H1 (cell line): ENCODE measurements around the gene TTC3. TPM values are rescaled to one million over a fixed set of nuclear protein-coding genes. Genes with fewer than 3 reads are reported as not detected.

ENCODE experiments used
- CTCF ChIA-PET: fragments of 300-600 bp; sonication (Branson Sonifier 250); formaldehyde crosslinking; loops from one replicate; lab custom pipeline; 2021; ENCODE audit not compliant: partially characterized antibody; lab: Charles Lee
- POLR2A ChIA-PET: fragments of 300-600 bp; sonication (Branson Sonifier 250); formaldehyde crosslinking; loops from one replicate; lab custom pipeline; 2021; ENCODE audit warnings: inconsistent platforms; ENCODE audit not compliant: partially characterized antibody; lab: Charles Lee
- DNase-seq, 2 experiments: peaks; one replicate each; pipeline versions ENCODE4 v3.0.0 to v3.0.0-alpha.2; 2010 to 2022; ENCODE audit warnings: low spot score in 2 of 2, low read depth in 1 of 2, mixed read lengths in 1 of 2
- FAIRE-seq: peaks from 2 replicates; lab custom pipeline; 2011; peaks lifted over from hg19 to GRCh38; lab: Jason Lieb, UNC
- H2AFZ ChIP-seq: 2 replicates; pipeline ENCODE4 v1.8.1; 2012; ENCODE audit warnings: low read length, inconsistent platforms
- H2AK5ac ChIP-seq: 2 replicates; pipeline ENCODE4 v1.6.1; 2013; ENCODE audit warnings: low read depth, low read length
- H2BK120ac ChIP-seq: replicated peaks from 2 replicates; pipeline ENCODE3; 2013; ENCODE audit warnings: low read depth, low read length, inconsistent platforms
- H2BK12ac ChIP-seq: 2 replicates; pipeline ENCODE4 v1.6.1; 2013; ENCODE audit warnings: low read depth, low read length
- H2BK15ac ChIP-seq: 2 replicates; pipeline ENCODE4 v1.6.1; 2013; ENCODE audit warnings: low read length
- H2BK20ac ChIP-seq: 2 replicates; pipeline ENCODE4 v1.6.1; 2013; ENCODE audit warnings: low read length
- H2BK5ac ChIP-seq: 2 replicates; pipeline ENCODE4 v1.6.1; 2013; ENCODE audit warnings: low read depth, low read length
- H3K14ac ChIP-seq: 2 replicates; pipeline ENCODE4 v1.6.1; 2013; ENCODE audit warnings: inconsistent platforms; ENCODE audit not compliant: insufficient read length
- H3K18ac ChIP-seq: 2 replicates; pipeline ENCODE4 v1.6.1; 2013; ENCODE audit warnings: low read length; ENCODE audit errors: extremely low read depth
- H3K23ac ChIP-seq: 2 replicates; pipeline ENCODE4 v1.6.1; 2013; ENCODE audit warnings: inconsistent platforms; ENCODE audit not compliant: insufficient read length
- H3K23me2 ChIP-seq: 2 replicates; pipeline ENCODE4 v1.6.1; 2013; ENCODE audit warnings: low read depth, low read length
- H3K27ac ChIP-seq: 2 replicates; pipeline ENCODE4 v1.6.1; 2011; ENCODE audit warnings: low read depth, low read length, inconsistent platforms
- H3K27me3 ChIP-seq, 4 experiments: replicated peaks in 1 of 4; 1 replicate in 1 of 4; 2 replicates in 3 of 4; pipeline versions ENCODE4 v1.6.1 to v1.8.1; 2011 to 2013; ENCODE audit warnings: low read length in 3 of 4, mild to moderate bottlenecking in 3 of 4, inconsistent platforms in 2 of 4, mixed read lengths in 2 of 4, moderate library complexity in 1 of 4; ENCODE audit not compliant: control insufficient read depth in 3 of 4, insufficient read depth in 3 of 4; ENCODE audit errors: extremely low read depth in 1 of 4
- H3K36me3 ChIP-seq, 4 experiments: 2 replicates each; pipeline versions ENCODE4 v1.6.1 to v1.8.1; 2011 to 2013; ENCODE audit warnings: mild to moderate bottlenecking in 4 of 4, low read length in 3 of 4, moderate library complexity in 2 of 4, control low read depth in 1 of 4, inconsistent platforms in 1 of 4; ENCODE audit not compliant: insufficient read depth in 4 of 4, control insufficient read depth in 2 of 4
- H3K4ac ChIP-seq: replicated peaks from 2 replicates; pipeline ENCODE3; 2013; ENCODE audit warnings: low read length, low read depth, mixed read lengths, inconsistent platforms; ENCODE audit not compliant: insufficient read length
- H3K4me1 ChIP-seq, 4 experiments: replicated peaks in 1 of 4; 1 replicate in 1 of 4; 2 replicates in 3 of 4; pipeline versions ENCODE4 v1.6.1 to v1.8.1; 2011 to 2013; ENCODE audit warnings: low read length in 3 of 4, inconsistent platforms in 2 of 4, mixed read lengths in 1 of 4; ENCODE audit not compliant: insufficient read depth in 4 of 4, control insufficient read depth in 3 of 4
- H3K4me2 ChIP-seq, 2 experiments: 2 replicates each; pipeline versions ENCODE4 v1.6.1 to v1.8.1; 2011 to 2013; ENCODE audit warnings: low read depth in 2 of 2, low read length in 2 of 2, control low read depth in 1 of 2, inconsistent platforms in 1 of 2, mild to moderate bottlenecking in 1 of 2; ENCODE audit not compliant: insufficient read depth in 1 of 2
- H3K4me3 ChIP-seq, 4 experiments: fragments of 200-600, 300-600 bp in 1 of 4; sonication (generic), shearing (Covaris generic), sonication (Bioruptor Twin) in 1 of 4; 2 replicates each; pipeline versions ENCODE4 v1.5.1 to v1.8.1; 2011 to 2016; ENCODE audit warnings: low read length in 4 of 4, low read depth in 3 of 4, control low read depth in 2 of 4, inconsistent platforms in 2 of 4, mild to moderate bottlenecking in 2 of 4, mixed read lengths in 1 of 4, moderate library complexity in 1 of 4; ENCODE audit not compliant: insufficient read depth in 2 of 4; ENCODE audit errors: extremely low read depth in 1 of 4
- H3K56ac ChIP-seq: replicated peaks from 2 replicates; pipeline ENCODE3; 2013; ENCODE audit warnings: low read depth, mild to moderate bottlenecking, mixed read lengths, low read length, inconsistent platforms; ENCODE audit not compliant: insufficient read length
- H3K79me1 ChIP-seq: 2 replicates; pipeline ENCODE4 v1.6.1; 2013; ENCODE audit warnings: low read depth, low read length, control low read depth
- H3K79me2 ChIP-seq, 2 experiments: 2 replicates each; pipeline versions ENCODE4 v1.6.1 to v1.8.1; 2012 to 2013; ENCODE audit warnings: low read length in 2 of 2, mild to moderate bottlenecking in 2 of 2, inconsistent platforms in 1 of 2; ENCODE audit not compliant: insufficient read depth in 2 of 2, control insufficient read depth in 1 of 2
- H3K9ac ChIP-seq, 4 experiments: replicated peaks in 1 of 4; 1 replicate in 1 of 4; 2 replicates in 3 of 4; pipeline versions ENCODE4 v1.6.1 to v1.8.1; 2011 to 2013; ENCODE audit warnings: low read depth in 3 of 4, low read length in 3 of 4, control low read depth in 2 of 4, mild to moderate bottlenecking in 2 of 4, moderate library complexity in 2 of 4, inconsistent platforms in 1 of 4; ENCODE audit errors: extremely low read depth in 1 of 4
- H3K9me3 ChIP-seq, 2 experiments: 2 replicates each; pipeline versions ENCODE4 v1.6.1 to v1.8.1; 2012 to 2013; ENCODE audit warnings: mild to moderate bottlenecking in 2 of 2, moderate library complexity in 2 of 2, control low read depth in 1 of 2, inconsistent platforms in 1 of 2, low read depth in 1 of 2, low read length in 1 of 2, mixed read lengths in 1 of 2; ENCODE audit not compliant: insufficient read depth in 2 of 2
- H4K20me1 ChIP-seq, 2 experiments: replicated peaks in 1 of 2; 2 replicates each; pipeline versions ENCODE3 to v1.8.1; 2011 to 2013; ENCODE audit warnings: inconsistent platforms in 2 of 2, low read length in 2 of 2, mild to moderate bottlenecking in 1 of 2; ENCODE audit not compliant: insufficient read depth in 2 of 2, control insufficient read depth in 1 of 2
- H4K5ac ChIP-seq: 2 replicates; pipeline ENCODE4 v1.6.1; 2013; ENCODE audit warnings: low read length, low read depth, mixed read lengths, inconsistent platforms; ENCODE audit not compliant: insufficient read length
- H4K8ac ChIP-seq: 2 replicates; pipeline ENCODE4 v1.8.0; 2013; ENCODE audit warnings: mild to moderate bottlenecking, moderate library complexity, low read length, inconsistent platforms; ENCODE audit not compliant: insufficient read depth; ENCODE audit errors: extremely low read depth
- H4K91ac ChIP-seq: replicated peaks from 2 replicates; pipeline ENCODE3; 2013; ENCODE audit warnings: low read length, mixed read lengths, inconsistent platforms; ENCODE audit not compliant: insufficient read length
- ATF3 ChIP-seq: IDR thresholded peaks from 2 replicates; pipeline ENCODE4 v1.6.1; 2011; ENCODE audit warnings: low read depth, mild to moderate bottlenecking, low read length; ENCODE audit not compliant: insufficient read depth
- KDM1A ChIP-seq: fragments of 200-600, 300-600 bp; sonication (generic); IDR thresholded peaks from 2 replicates; pipeline ENCODE4 v1.7.1; 2016; ENCODE audit warnings: mild to moderate bottlenecking, low read length, borderline replicate concordance
- KDM4A ChIP-seq: IDR thresholded peaks from one replicate; pipeline ENCODE4 v1.7.1; 2012; ENCODE audit warnings: low read depth, mild to moderate bottlenecking, moderate library complexity, low read length, inconsistent platforms; ENCODE audit not compliant: severe bottlenecking
- POLR2A ChIP-seq, 2 experiments: IDR thresholded peaks; 1 replicate in 1 of 2; 2 replicates in 1 of 2; pipeline ENCODE4 v1.6.1; 2011; ENCODE audit warnings: low read depth in 2 of 2, low read length in 2 of 2, mild to moderate bottlenecking in 2 of 2; ENCODE audit errors: control extremely low read depth in 1 of 2
- RAD21 ChIP-seq, 2 experiments: IDR thresholded peaks in 1 of 2; conservative IDR thresholded peaks in 1 of 2; 2 replicates each; pipeline ENCODE4 v1.6.1; 2011; ENCODE audit warnings: low read depth in 2 of 2, low read length in 2 of 2, improper control_type of control experiment in 1 of 2, inconsistent platforms in 1 of 2, mild to moderate bottlenecking in 1 of 2, moderate library complexity in 1 of 2
- RBBP5 ChIP-seq: IDR thresholded peaks from 2 replicates; pipeline ENCODE4 v1.7.1; 2012; ENCODE audit warnings: low read depth, mild to moderate bottlenecking, inconsistent platforms, low read length, moderate library complexity, borderline replicate concordance
- RFX5 ChIP-seq: IDR thresholded peaks from 2 replicates; pipeline ENCODE4 v1.6.1; 2011; ENCODE audit warnings: low read depth, low read length, improper control_type of control experiment, borderline replicate concordance
- RXRA ChIP-seq: IDR thresholded peaks from 2 replicates; pipeline ENCODE4 v1.6.1; 2011; ENCODE audit warnings: low read depth, mild to moderate bottlenecking, low read length, moderate library complexity; ENCODE audit not compliant: insufficient read depth
- SIX5 ChIP-seq: IDR thresholded peaks from 2 replicates; pipeline ENCODE4 v1.6.1; 2011; ENCODE audit warnings: mild to moderate bottlenecking, low read depth, low read length
- SP1 ChIP-seq: IDR thresholded peaks from 2 replicates; pipeline ENCODE4 v1.6.1; 2011; ENCODE audit warnings: low read depth, low read length
- SP4 ChIP-seq: IDR thresholded peaks from 2 replicates; pipeline ENCODE4 v1.6.1; 2012; ENCODE audit warnings: low read length, inconsistent platforms
- SUZ12 ChIP-seq: fragments of 200-600 bp; sonication (generic); IDR thresholded peaks from 2 replicates; pipeline ENCODE4 v1.6.1; 2012; ENCODE audit warnings: mild to moderate bottlenecking, inconsistent platforms, low read length, moderate library complexity, mixed read lengths
- USF2 ChIP-seq: IDR thresholded peaks from 2 replicates; pipeline ENCODE4 v1.6.1; 2011; ENCODE audit warnings: low read length, improper control_type of control experiment
- WGBS, 2 experiments: shearing (Covaris generic) in 1 of 2; methylation state at CpG; one replicate each; pipeline versions ENCODE4 v1.1.6 to v1.1.7; 2013 to 2015; ENCODE audit warnings: low lambda C conversion rate in 2 of 2, mixed read lengths in 2 of 2, inconsistent platforms in 1 of 2, low coverage in 1 of 2, missing lambda C conversion rate in 1 of 2; ENCODE audit not compliant: insufficient replicate concordance in 2 of 2, insufficient coverage in 1 of 2, insufficient read length in 1 of 2; ENCODE audit errors: extremely low coverage in 1 of 2, missing lambda C conversion rate in 1 of 2; 5-methylcytosine and 5-hydroxymethylcytosine counted together
- polyA plus RNA-seq, 7 experiments: library from polyadenylated mRNA; depleted of rRNA in 3 of 7; stranded (reverse) in 5 of 7; unstranded in 2 of 7; fragments of >200 nt in 5 of 7; fragments of 200-250 nt in 2 of 7; gene quantifications; 1 replicate in 5 of 7; 2 replicates in 1 of 7; 4 replicates in 1 of 7; pipeline versions ENCODE4 v1.2.1 to v1.2.3, GENCODE V29; 2011 to 2013; ENCODE audit warnings: missing spikeins in 2 of 7, mixed read lengths in 2 of 7
- total RNA-seq: library from RNA; stranded (reverse); fragmentation: NEBNext Ultra II Directional; extraction: Animal tissue kit (Norgen Biotek cat#: 25700); gene quantifications from 2 replicates; pipeline ENCODE4 v1.2.1, GENCODE V29; 2021

TTC3 gene
- total and polyA plus RNA-seq, 2 of the 8 experiments (the other 6 are each of a cell fraction or from before 2014, with no cell fraction given), result 11.0 to 36.2 TPM

DNA sequence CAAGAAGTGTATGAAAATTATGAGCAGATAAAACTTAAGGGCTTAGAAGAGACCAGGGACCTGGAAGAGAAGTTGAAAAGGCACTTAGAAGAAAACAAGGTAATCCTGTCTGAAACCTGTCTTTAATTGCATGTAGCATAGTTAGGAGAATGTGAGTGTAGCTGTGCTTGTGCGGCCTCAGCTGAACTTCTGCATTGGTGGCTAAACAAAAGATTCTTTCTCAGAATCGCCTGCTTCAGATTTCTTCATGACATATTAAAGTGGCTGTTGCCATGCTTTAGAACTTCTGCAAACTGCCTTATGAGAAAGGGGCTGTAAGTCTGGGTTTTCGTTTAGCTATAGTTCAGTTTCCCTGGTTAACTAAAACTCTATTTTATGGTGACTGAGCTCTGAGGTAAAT, 99.6 kb downstream of the TTC3 start:
- no peak overlapping the region for H2BK15ac ChIP-seq
- H2BK20ac ChIP-seq, result no peak overlapping the region
- no peak overlapping the region for H3K9ac ChIP-seq
- no peak overlapping the region for H3K23ac ChIP-seq
- H2BK12ac ChIP-seq, result no peak overlapping the region
- H3K27me3 ChIP-seq, result no peaks in the 10 kb centered on the region
- H3K4me1 ChIP-seq, result no peaks in the 10 kb centered on the region
- H3K79me2 ChIP-seq, result no peaks in the 10 kb centered on the region
- H3K4me3 ChIP-seq, result no peak overlapping the region
- no peak overlapping the region for H4K8ac ChIP-seq
- no peak overlapping the region for H3K4me2 ChIP-seq
- no peak overlapping the region for H3K14ac ChIP-seq
- H4K20me1 ChIP-seq, result peaks cover 0 to 6% of the 10 kb centered on the region in 2 experiments
- H2AFZ ChIP-seq, result no peak overlapping the region
- ChIA-PET POLR2A (no interaction called here), CTCF (interaction anchor here (2.5 kb wide), 1 partner anchor 197 kb away, joined by 7 read pairs; no protein-coding TSS in a partner anchor)
- no peak overlapping the region for H4K91ac ChIP-seq
- FAIRE-seq (no peak), DNase-seq (no peak)
- WGBS, 2 experiments, result 92% methylated on average over 3 of the region's 3 CpGs; no CpG with 5 or more reads in 1 of the 2 experiments
- no peak overlapping the region for H3K4ac ChIP-seq
- H3K23me2 ChIP-seq, result no peaks in the 10 kb centered on the region
- no peak overlapping the region for H2AK5ac ChIP-seq
- H4K5ac ChIP-seq, result no peak overlapping the region
- H3K9me3 ChIP-seq, result no peaks in the 10 kb centered on the region
- H2BK5ac ChIP-seq, result no peak overlapping the region
- H3K18ac ChIP-seq, result no peak overlapping the region
- no peak overlapping the region for H3K56ac ChIP-seq
- no peak overlapping the region for H3K27ac ChIP-seq
- H3K79me1 ChIP-seq, result no peaks in the 10 kb centered on the region
- peaks cover 0 to 9% (median 6%) of the 10 kb centered on the region in 4 experiments; a peak in 6 of 8 replicates for H3K36me3 ChIP-seq
- no peak overlapping the region for H2BK120ac ChIP-seq
- TF ChIP-seq SP1 (no peak), SIX5 (no peak), SP4 (no peak), RAD21 (IDR thresholded peaks at IDR 0.05 in 1 of 2, conservative IDR thresholded peaks at IDR 0.05 in 1 of 2; ENCODE audit: low read depth in 2 of 2, low read length in 2 of 2) (no peak), KDM1A (no peak), RFX5 (no peak), POLR2A (IDR thresholded peaks at IDR 0.05; ENCODE audit: control extremely low read depth in 1 of 2, low read depth in 2 of 2, low read length in 2 of 2) (no peak), USF2 (no peak), RXRA (no peak), SUZ12 (no peak), ATF3 (no peak), KDM4A (no peak), RBBP5 (no peak)
